Measurements from ENCODE around the gene M1AP.

The M1AP gene

DNA sequence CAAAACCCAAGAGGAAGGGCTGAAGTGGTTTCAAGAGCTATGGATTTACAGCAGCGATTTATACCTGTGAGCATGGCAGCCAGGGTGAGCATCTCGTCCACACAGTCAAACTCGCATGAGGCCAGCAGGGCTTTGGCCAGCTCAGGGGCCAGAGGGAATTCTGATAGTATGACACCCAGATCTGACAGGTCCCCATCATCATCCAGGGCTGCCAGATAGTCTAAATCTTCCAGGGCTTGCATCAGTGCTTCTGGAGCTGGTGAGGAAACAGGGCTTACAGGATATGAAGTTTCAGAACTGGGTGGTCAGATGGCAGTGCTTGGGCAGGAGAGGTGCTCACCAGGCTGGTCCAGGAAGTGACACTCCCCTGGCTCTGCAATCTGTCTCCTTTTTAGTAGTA, 125.6 kb downstream of the M1AP start:
- TF ChIP-seq POLR2AphosphoS5 (IDR thresholded peaks at IDR 0.05; ENCODE audit: low read depth, low read length) (no peak), TAF1 (IDR thresholded peaks at IDR 0.05; ENCODE audit: borderline replicate concordance, insufficient read depth, low read length) (no peak)

DNA sequence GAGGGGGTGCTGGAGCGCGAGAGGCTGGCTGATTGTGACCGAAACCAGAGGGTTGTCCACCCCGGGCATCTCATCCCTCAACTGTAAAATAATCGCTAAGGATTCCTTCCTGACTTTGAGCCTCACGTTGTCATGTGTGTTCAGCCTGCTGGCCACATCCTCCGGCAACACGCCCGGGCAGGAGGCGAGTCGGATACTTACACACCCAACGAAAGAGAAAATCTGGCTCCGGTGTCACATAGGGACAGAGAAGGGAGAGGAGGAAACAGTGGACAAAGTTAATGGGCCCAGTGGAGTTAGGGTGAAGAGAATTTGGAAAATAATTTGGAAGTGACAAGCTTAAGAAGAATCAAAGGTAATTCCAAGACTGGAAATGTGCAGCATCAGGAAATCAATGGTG, 131.5 kb downstream of the M1AP start:
- TF ChIP-seq TAF1 (IDR thresholded peaks at IDR 0.05; ENCODE audit: borderline replicate concordance, insufficient read depth, low read length) = no peak
- no peak for TF ChIP-seq SIN3A (IDR thresholded peaks at IDR 0.05; ENCODE audit: borderline replicate concordance, insufficient read depth, low read length)
- no peak for TF ChIP-seq POLR2AphosphoS5 (IDR thresholded peaks at IDR 0.05; ENCODE audit: low read depth, low read length)
- TF ChIP-seq, protein P1, sequence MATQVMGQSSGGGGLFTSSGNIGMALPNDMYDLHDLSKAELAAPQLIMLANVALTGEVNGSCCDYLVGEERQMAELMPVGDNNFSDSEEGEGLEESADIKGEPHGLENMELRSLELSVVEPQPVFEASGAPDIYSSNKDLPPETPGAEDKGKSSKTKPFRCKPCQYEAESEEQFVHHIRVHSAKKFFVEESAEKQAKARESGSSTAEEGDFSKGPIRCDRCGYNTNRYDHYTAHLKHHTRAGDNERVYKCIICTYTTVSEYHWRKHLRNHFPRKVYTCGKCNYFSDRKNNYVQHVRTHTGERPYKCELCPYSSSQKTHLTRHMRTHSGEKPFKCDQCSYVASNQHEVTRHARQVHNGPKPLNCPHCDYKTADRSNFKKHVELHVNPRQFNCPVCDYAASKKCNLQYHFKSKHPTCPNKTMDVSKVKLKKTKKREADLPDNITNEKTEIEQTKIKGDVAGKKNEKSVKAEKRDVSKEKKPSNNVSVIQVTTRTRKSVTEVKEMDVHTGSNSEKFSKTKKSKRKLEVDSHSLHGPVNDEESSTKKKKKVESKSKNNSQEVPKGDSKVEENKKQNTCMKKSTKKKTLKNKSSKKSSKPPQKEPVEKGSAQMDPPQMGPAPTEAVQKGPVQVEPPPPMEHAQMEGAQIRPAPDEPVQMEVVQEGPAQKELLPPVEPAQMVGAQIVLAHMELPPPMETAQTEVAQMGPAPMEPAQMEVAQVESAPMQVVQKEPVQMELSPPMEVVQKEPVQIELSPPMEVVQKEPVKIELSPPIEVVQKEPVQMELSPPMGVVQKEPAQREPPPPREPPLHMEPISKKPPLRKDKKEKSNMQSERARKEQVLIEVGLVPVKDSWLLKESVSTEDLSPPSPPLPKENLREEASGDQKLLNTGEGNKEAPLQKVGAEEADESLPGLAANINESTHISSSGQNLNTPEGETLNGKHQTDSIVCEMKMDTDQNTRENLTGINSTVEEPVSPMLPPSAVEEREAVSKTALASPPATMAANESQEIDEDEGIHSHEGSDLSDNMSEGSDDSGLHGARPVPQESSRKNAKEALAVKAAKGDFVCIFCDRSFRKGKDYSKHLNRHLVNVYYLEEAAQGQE (IDR thresholded peaks at IDR 0.05; ENCODE audit: insufficient read depth in 1 of 2, low read depth in 2 of 2, low read length in 2 of 2) = no peak
- TF ChIP-seq FOXP2 (optimal IDR thresholded peaks at IDR 0.05; ENCODE audit: borderline replicate concordance, extremely low read depth, extremely low read length, insufficient read depth) = no peak

DNA sequence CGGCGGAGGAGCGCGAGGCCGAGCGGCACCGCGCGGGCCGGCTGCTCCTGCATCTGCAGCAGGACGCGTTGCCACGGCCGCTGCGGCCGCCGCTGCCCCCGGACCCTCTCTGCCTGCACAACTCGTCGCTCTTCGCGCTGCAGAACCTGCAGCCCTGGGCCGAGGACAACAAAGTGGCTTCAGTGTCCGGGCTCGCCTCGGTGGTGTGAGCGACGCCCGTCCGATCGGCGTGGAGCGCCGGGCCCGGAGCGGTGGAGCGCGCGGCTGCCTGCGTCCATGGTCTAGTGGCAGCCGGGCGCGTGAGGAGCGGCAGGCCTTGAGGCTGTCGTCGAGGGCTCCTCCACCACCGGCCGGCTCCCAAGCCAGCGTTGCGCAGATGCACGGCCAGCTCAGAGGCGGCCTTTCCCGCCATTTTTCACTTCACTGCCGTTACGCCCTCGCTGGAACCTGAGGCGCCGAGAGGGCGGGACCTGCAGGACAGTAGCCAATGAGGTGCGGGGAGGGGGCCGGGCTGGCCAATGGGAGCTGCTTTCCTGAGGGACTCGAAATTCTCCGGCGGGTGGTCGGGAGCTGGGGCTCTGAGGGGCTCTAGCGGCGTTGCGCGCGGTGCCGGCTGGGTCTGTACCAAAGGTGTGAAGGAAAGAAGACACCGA, 132.0 kb downstream of the M1AP start:
- TF ChIP-seq TAF1 (IDR thresholded peaks at IDR 0.05; ENCODE audit: borderline replicate concordance, insufficient read depth, low read length) = no peak
- TF ChIP-seq POLR2AphosphoS5 (IDR thresholded peaks at IDR 0.05; ENCODE audit: low read depth, low read length) = no peak
- TF ChIP-seq, protein P1 (IDR thresholded peaks at IDR 0.05; ENCODE audit: insufficient read depth in 1 of 2, low read depth in 2 of 2, low read length in 2 of 2) = no peak
- no peak for TF ChIP-seq SIN3A (IDR thresholded peaks at IDR 0.05; ENCODE audit: borderline replicate concordance, insufficient read depth, low read length)
- TF ChIP-seq FOXP2 (optimal IDR thresholded peaks at IDR 0.05; ENCODE audit: borderline replicate concordance, extremely low read depth, extremely low read length, insufficient read depth) = no peak

DNA sequence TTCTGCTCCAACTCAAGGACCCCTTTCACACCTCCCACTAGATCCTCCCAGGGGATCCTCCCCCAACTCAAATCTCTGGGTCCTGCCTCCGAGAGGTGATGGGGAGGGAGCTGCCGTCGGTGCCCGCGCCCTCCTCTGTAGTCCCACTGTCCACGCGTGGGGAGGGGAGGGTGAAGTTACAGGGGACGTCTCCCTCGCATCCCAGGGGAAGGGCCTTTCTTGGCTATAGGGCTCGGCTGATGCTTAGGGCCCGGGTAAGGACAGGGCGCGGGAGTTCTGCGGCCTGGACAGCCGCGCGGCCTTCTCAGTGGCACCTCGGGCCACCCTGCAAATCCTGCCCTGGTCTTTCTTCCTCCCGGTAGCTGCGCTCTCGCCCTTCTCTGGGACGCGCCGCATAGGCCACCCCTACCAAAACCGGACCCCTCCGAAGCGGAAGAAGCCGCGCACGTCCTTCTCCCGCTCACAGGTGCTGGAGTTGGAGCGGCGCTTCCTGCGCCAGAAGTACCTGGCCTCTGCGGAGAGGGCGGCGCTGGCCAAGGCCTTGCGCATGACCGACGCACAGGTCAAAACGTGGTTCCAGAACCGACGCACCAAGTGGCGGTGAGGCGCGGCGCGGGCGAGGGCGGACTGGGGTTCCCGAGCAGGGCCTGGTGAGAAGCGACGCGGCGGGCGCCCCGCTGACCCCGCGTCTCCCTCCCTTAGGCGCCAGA, 132.7 kb downstream of the M1AP start:
- no peak for TF ChIP-seq POLR2AphosphoS5 (IDR thresholded peaks at IDR 0.05; ENCODE audit: low read depth, low read length)
- TF ChIP-seq SIN3A (IDR thresholded peaks at IDR 0.05; ENCODE audit: borderline replicate concordance, insufficient read depth, low read length) = no peak
- TF ChIP-seq FOXP2 (optimal IDR thresholded peaks at IDR 0.05; ENCODE audit: borderline replicate concordance, extremely low read depth, extremely low read length, insufficient read depth) = no peak
- TF ChIP-seq TAF1 (IDR thresholded peaks at IDR 0.05; ENCODE audit: borderline replicate concordance, insufficient read depth, low read length) = no peak
- TF ChIP-seq, protein P1 (IDR thresholded peaks at IDR 0.05; ENCODE audit: insufficient read depth in 1 of 2, low read depth in 2 of 2, low read length in 2 of 2) = no peak

DNA sequence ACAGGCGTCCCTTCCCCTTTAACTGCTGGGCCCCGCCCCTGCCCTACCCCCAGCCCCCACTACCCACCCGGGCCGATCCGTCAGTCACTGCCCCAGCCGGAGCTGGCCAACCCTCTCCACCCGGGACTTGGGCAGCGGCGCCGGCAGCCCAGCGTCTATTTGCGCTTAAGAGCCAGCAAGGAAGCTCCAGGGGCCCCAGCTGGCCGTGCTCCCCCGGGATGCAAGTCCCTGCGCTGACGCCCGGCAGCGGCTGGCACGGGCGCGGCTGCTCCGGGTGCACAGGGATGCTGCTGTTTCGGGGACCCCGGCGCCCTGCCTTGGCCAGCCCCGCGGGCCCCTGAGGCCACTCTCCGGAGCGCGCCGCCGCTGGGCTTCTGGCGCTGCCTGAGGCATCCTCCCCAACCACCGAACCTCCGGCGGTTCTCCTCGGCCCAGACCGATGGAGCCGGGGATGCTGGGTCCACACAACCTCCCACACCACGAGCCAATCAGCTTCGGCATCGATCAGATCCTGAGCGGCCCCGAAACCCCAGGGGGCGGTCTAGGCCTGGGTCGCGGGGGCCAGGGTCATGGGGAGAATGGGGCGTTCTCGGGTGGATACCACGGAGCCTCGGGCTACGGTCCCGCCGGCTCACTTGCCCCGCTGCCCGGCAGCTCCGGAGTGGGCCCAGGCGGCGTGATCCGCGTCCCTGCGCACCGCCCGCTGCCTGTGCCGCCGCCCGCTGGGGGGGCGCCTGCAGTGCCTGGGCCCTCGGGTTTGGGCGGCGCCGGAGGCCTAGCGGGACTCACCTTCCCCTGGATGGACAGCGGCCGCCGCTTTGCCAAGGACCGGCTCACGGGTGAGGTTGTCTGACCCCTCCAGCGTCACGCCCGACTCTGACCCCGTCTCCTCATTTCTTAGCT, 133.5 kb downstream of the M1AP start, which contains the start of gene TLX2:
Gene TLX2, plus strand, starts transcription at position 83 of the 903 bp plus-strand sequence. Its CDS starts 357 bp downstream, at position 440.
- TF ChIP-seq FOXP2 (optimal IDR thresholded peaks at IDR 0.05; ENCODE audit: borderline replicate concordance, extremely low read depth, extremely low read length, insufficient read depth) (no peak), SIN3A (IDR thresholded peaks at IDR 0.05; ENCODE audit: borderline replicate concordance, insufficient read depth, low read length) (no peak), POLR2AphosphoS5 (IDR thresholded peaks at IDR 0.05; ENCODE audit: low read depth, low read length) (no peak), TAF1 (IDR thresholded peaks at IDR 0.05; ENCODE audit: borderline replicate concordance, insufficient read depth, low read length) (no peak)
- TF ChIP-seq, protein P1 (IDR thresholded peaks at IDR 0.05; ENCODE audit: insufficient read depth in 1 of 2, low read depth in 2 of 2, low read length in 2 of 2) = no peak
